ENCODE results near the gene B3GLCT.

The B3GLCT gene

DNA sequence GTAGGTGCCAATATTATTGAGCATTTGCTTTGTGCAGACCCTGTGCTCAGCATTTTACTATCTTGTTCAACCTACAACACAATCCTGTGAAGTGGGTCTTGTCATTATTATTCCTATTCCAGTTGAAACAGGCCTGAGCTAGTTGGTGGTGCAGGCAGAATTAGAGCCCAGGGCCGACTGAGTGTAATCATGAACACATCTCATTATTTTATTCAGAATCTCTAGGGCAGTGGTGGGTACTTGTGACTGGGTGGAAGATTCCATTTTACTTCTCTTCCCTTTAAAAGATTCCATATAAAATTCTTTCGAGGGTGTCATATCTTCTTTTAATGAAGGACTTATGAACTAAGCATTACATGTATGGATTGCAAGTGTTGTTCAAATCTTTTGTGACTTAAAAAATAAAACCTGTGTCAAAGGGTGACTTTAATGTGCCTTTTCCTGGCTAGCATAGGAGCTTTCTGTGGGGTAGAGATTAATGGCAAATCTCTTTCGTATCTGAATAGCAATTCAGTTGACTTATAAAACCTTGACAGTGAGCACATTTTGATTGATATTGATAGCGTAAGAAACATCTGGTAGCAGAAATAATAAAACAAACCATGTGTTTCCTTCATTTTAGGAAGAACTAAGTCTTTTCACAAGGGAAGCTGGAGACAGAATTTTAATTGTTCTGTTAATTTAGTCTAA lies 20.3 kb downstream of the B3GLCT start:
- H3K9ac ChIP-seq (ENCODE audit: low read length in 5 of 5) = no peak overlapping the region
- H3K4me3 ChIP-seq (ENCODE audit: low read depth in 1 of 5, low read length in 5 of 5) = no peak overlapping the region
- H3K27ac ChIP-seq (ENCODE audit: low read depth, low read length) = no peak overlapping the region
- no peaks in the 10 kb centered on the region for H3K36me3 ChIP-seq (ENCODE audit: control insufficient read depth in 5 of 5, insufficient read depth in 5 of 5, low read length in 5 of 5)
- H3K27me3 ChIP-seq (ENCODE audit: control insufficient read depth in 5 of 5, insufficient read depth in 4 of 5, low read length in 5 of 5) = no peaks in the 10 kb centered on the region
- H3K9me3 ChIP-seq (ENCODE audit: control insufficient read depth in 5 of 5, low read length in 5 of 5) = no peaks in the 10 kb centered on the region
- H3K4me1 ChIP-seq (ENCODE audit: control insufficient read depth in 5 of 5, insufficient read depth in 5 of 5, low read length in 5 of 5) = no peaks in the 10 kb centered on the region

DNA sequence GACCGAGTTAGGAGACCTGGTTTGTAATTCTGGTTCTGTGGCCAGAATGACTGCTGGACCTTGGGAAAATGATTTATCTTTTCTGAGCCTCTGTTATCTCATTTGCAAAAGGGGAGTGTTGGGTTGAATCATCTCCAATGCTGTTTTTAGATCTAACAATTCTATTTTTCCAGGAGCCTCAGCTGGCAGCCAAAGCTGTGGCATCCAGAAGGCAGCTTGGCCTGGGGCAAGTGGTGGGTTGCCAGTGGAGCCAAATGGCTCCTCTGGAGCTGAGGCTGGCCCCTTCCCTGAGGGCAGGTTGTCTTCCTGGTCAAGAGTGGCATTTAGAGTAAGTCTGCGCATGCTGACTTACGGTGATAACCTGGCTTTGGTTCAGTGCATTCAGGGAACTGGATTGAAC lies 21.3 kb downstream of the B3GLCT start:
- no peaks in the 10 kb centered on the region for H3K9me3 ChIP-seq (ENCODE audit: control insufficient read depth in 5 of 5, low read length in 5 of 5)
- no peaks in the 10 kb centered on the region for H3K4me1 ChIP-seq (ENCODE audit: control insufficient read depth in 5 of 5, insufficient read depth in 5 of 5, low read length in 5 of 5)
- no peaks in the 10 kb centered on the region for H3K36me3 ChIP-seq (ENCODE audit: control insufficient read depth in 5 of 5, insufficient read depth in 5 of 5, low read length in 5 of 5)
- H3K27me3 ChIP-seq (ENCODE audit: control insufficient read depth in 5 of 5, insufficient read depth in 4 of 5, low read length in 5 of 5) = no peaks in the 10 kb centered on the region
- no peak overlapping the region for H3K9ac ChIP-seq (ENCODE audit: low read length in 5 of 5)
- H3K27ac ChIP-seq (ENCODE audit: low read depth, low read length) = no peak overlapping the region
- H3K4me3 ChIP-seq (ENCODE audit: low read depth in 1 of 5, low read length in 5 of 5) = no peak overlapping the region

DNA sequence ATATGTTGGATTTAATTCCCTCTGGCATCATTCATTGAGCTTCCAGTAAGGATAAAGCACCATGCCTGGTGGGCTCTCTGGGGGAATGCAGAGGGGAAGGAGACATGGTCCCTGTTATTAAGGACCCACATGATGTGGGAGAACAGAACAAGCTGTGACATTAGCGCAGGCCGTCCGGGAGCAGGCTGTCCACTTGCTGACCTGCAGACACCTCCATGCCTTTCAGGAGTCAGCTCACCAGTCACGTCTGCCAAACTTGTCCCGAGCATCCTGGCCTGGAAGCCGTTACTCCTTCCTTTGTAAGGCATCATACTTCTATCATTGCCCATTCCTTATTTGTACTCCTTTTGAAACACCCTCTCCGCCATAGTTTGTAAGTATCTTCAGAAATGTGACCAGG lies 23.4 kb downstream of the B3GLCT start:
- no peak overlapping the region for H3K27ac ChIP-seq (ENCODE audit: low read depth, low read length)
- no peaks in the 10 kb centered on the region for H3K4me1 ChIP-seq (ENCODE audit: control insufficient read depth in 5 of 5, insufficient read depth in 5 of 5, low read length in 5 of 5)
- H3K9ac ChIP-seq (ENCODE audit: low read length in 5 of 5) = no peak overlapping the region
- H3K4me3 ChIP-seq (ENCODE audit: low read depth in 1 of 5, low read length in 5 of 5) = no peak overlapping the region
- H3K27me3 ChIP-seq (ENCODE audit: control insufficient read depth in 5 of 5, insufficient read depth in 4 of 5, low read length in 5 of 5) = no peaks in the 10 kb centered on the region
- H3K36me3 ChIP-seq (ENCODE audit: control insufficient read depth in 5 of 5, insufficient read depth in 5 of 5, low read length in 5 of 5) = no peaks in the 10 kb centered on the region
- no peaks in the 10 kb centered on the region for H3K9me3 ChIP-seq (ENCODE audit: control insufficient read depth in 5 of 5, low read length in 5 of 5)

- no peaks in the 10 kb centered on the region for H3K4me1 ChIP-seq (ENCODE audit: control insufficient read depth in 5 of 5, insufficient read depth in 5 of 5, low read length in 5 of 5)
- H3K27ac ChIP-seq (ENCODE audit: low read depth, low read length) = no peak overlapping the region
- H3K4me3 ChIP-seq (ENCODE audit: low read depth in 1 of 5, low read length in 5 of 5) = no peak overlapping the region
- H3K36me3 ChIP-seq (ENCODE audit: control insufficient read depth in 5 of 5, insufficient read depth in 5 of 5, low read length in 5 of 5) = no peaks in the 10 kb centered on the region
- no peak overlapping the region for H3K9ac ChIP-seq (ENCODE audit: low read length in 5 of 5)
- H3K27me3 ChIP-seq (ENCODE audit: control insufficient read depth in 5 of 5, insufficient read depth in 4 of 5, low read length in 5 of 5) = no peaks in the 10 kb centered on the region
- no peaks in the 10 kb centered on the region for H3K9me3 ChIP-seq (ENCODE audit: control insufficient read depth in 5 of 5, low read length in 5 of 5)
These were observed 23.9 kb downstream of the B3GLCT start for GRCh38 chr13:31223640-31224039.

DNA sequence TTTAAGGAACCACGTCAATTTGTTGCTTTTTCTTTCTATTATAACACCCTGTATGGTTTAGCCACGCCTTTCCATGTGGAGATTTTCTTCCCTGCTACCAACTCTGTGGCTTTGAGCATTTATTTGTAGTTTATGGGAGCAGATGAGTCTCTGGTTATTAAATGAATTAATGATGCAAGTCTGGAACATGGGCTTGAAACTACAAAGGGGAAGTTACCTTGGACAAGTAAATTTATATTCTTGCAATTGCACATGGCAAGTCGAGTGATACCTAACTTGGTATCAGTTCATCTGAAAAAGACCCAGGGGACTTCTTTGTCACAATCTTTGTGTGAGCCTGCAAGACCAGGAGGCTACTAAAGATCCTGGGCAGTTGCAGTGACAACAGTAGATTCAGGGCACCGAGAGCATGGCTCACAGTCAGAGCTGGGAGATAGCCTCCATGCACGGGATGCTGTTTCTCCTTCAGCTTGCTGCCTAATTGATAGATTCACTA lies 24.4 kb downstream of the B3GLCT start:
- no peak overlapping the region for H3K4me3 ChIP-seq (ENCODE audit: low read depth in 1 of 5, low read length in 5 of 5)
- no peaks in the 10 kb centered on the region for H3K4me1 ChIP-seq (ENCODE audit: control insufficient read depth in 5 of 5, insufficient read depth in 5 of 5, low read length in 5 of 5)
- H3K27ac ChIP-seq (ENCODE audit: low read depth, low read length) = no peak overlapping the region
- no peaks in the 10 kb centered on the region for H3K36me3 ChIP-seq (ENCODE audit: control insufficient read depth in 5 of 5, insufficient read depth in 5 of 5, low read length in 5 of 5)
- H3K9me3 ChIP-seq (ENCODE audit: control insufficient read depth in 5 of 5, low read length in 5 of 5) = no peaks in the 10 kb centered on the region
- no peak overlapping the region for H3K9ac ChIP-seq (ENCODE audit: low read length in 5 of 5)
- H3K27me3 ChIP-seq (ENCODE audit: control insufficient read depth in 5 of 5, insufficient read depth in 4 of 5, low read length in 5 of 5) = no peaks in the 10 kb centered on the region

- Histone ChIP-seq H3K36me3 (ENCODE audit: control insufficient read depth in 5 of 5, insufficient read depth in 5 of 5, low read length in 5 of 5) (no peaks in the 10 kb centered on the region), H3K27me3 (ENCODE audit: control insufficient read depth in 5 of 5, insufficient read depth in 4 of 5, low read length in 5 of 5) (no peaks in the 10 kb centered on the region), H3K4me3 (ENCODE audit: low read depth in 1 of 5, low read length in 5 of 5) (no peak overlapping the region), H3K9ac (ENCODE audit: low read length in 5 of 5) (no peak overlapping the region), H3K4me1 (ENCODE audit: control insufficient read depth in 5 of 5, insufficient read depth in 5 of 5, low read length in 5 of 5) (no peaks in the 10 kb centered on the region), H3K27ac (ENCODE audit: low read depth, low read length) (no peak overlapping the region), H3K9me3 (ENCODE audit: control insufficient read depth in 5 of 5, low read length in 5 of 5) (no peaks in the 10 kb centered on the region)
These were observed 25.3 kb downstream of the B3GLCT start for GRCh38 chr13:31224963-31225559.

DNA sequence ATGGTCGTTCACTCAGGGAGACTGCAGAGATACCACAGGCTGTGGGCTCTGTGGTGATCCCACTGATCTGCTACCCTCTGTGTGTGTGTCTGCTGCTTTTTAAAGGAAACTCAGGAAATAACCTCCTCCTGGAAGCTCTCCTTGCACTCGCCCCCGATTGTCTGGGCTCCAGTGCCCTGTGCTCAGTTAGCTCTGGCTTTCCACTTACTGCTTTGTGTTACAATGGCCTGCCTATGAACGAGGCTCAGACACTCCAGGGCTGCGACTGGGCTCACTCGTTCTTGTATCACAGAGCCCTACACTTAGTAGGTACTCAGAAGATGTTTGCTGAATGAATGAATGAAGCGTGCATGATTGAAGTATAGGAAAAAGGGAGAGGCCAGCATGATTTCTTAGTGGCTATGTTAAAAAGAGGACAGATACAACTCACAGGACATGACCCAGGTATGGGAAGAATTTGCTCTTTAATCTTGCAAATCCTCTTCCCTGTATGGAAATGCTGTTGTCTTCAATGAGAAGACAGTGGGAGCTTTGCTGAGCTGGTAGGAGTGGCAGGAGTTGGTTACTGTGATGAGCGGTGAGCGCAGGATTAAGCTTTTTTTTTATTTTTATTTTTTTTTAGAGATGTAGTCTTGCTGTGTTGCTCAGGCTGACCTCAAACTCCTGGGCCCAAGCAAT lies 26.4 kb downstream of the B3GLCT start:
- Histone ChIP-seq H3K27me3 (ENCODE audit: control insufficient read depth in 5 of 5, insufficient read depth in 4 of 5, low read length in 5 of 5) (no peaks in the 10 kb centered on the region), H3K36me3 (ENCODE audit: control insufficient read depth in 5 of 5, insufficient read depth in 5 of 5, low read length in 5 of 5) (no peaks in the 10 kb centered on the region), H3K4me1 (ENCODE audit: control insufficient read depth in 5 of 5, insufficient read depth in 5 of 5, low read length in 5 of 5) (no peaks in the 10 kb centered on the region), H3K9me3 (ENCODE audit: control insufficient read depth in 5 of 5, low read length in 5 of 5) (no peaks in the 10 kb centered on the region), H3K27ac (ENCODE audit: low read depth, low read length) (no peak overlapping the region), H3K4me3 (ENCODE audit: low read depth in 1 of 5, low read length in 5 of 5) (no peak overlapping the region), H3K9ac (ENCODE audit: low read length in 5 of 5) (no peak overlapping the region)

GRCh38 chr13:31227063-31227462 lies 27.3 kb downstream of the B3GLCT start:
- Histone ChIP-seq H3K4me3 (ENCODE audit: low read depth in 1 of 5, low read length in 5 of 5) (no peak overlapping the region), H3K9ac (ENCODE audit: low read length in 5 of 5) (no peak overlapping the region), H3K27ac (ENCODE audit: low read depth, low read length) (no peak overlapping the region), H3K27me3 (ENCODE audit: control insufficient read depth in 5 of 5, insufficient read depth in 4 of 5, low read length in 5 of 5) (no peaks in the 10 kb centered on the region), H3K9me3 (ENCODE audit: control insufficient read depth in 5 of 5, low read length in 5 of 5) (no peaks in the 10 kb centered on the region), H3K4me1 (ENCODE audit: control insufficient read depth in 5 of 5, insufficient read depth in 5 of 5, low read length in 5 of 5) (no peaks in the 10 kb centered on the region), H3K36me3 (ENCODE audit: control insufficient read depth in 5 of 5, insufficient read depth in 5 of 5, low read length in 5 of 5) (peaks cover 0 to 2% (median 0%) of the 10 kb centered on the region in 5 donors)

DNA sequence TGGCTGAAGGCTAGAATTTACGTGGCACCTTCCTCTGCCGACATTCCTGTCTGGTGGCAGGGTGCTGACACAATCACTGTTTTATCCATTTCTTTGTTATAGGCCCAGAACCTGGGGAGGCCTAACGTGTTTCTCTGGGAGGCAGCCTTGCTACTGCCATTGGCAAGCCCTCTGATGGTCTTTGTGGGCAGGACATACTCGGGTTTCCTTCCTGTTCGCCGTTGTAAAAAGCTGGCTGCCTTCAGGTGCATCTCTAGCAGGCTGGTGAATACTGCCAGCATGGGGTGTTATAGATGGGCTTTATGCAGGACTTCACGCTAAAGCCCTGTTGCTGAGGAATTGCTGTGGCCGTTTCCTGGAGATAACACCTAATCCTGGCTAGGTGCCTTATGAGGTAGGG lies 28.1 kb downstream of the B3GLCT start:
- no peaks in the 10 kb centered on the region for H3K4me1 ChIP-seq (ENCODE audit: control insufficient read depth in 5 of 5, insufficient read depth in 5 of 5, low read length in 5 of 5)
- no peaks in the 10 kb centered on the region for H3K27me3 ChIP-seq (ENCODE audit: control insufficient read depth in 5 of 5, insufficient read depth in 4 of 5, low read length in 5 of 5)
- H3K9ac ChIP-seq (ENCODE audit: low read length in 5 of 5) = no peak overlapping the region
- peaks cover 0 to 4% (median 0%) of the 10 kb centered on the region in 5 donors for H3K36me3 ChIP-seq (ENCODE audit: control insufficient read depth in 5 of 5, insufficient read depth in 5 of 5, low read length in 5 of 5)
- no peak overlapping the region for H3K27ac ChIP-seq (ENCODE audit: low read depth, low read length)
- no peak overlapping the region for H3K4me3 ChIP-seq (ENCODE audit: low read depth in 1 of 5, low read length in 5 of 5)
- H3K9me3 ChIP-seq (ENCODE audit: control insufficient read depth in 5 of 5, low read length in 5 of 5) = no peaks in the 10 kb centered on the region

- Histone ChIP-seq H3K9ac (ENCODE audit: low read length in 5 of 5) (no peak overlapping the region), H3K4me1 (ENCODE audit: control insufficient read depth in 5 of 5, insufficient read depth in 5 of 5, low read length in 5 of 5) (no peaks in the 10 kb centered on the region)
These were observed 35.0 kb downstream of the B3GLCT start for GRCh38 chr13:31234729-31235128.

More at GRCh38 chr13:31234729-31235128, 35.0 kb downstream of the B3GLCT start:
- Histone ChIP-seq H3K9me3 (ENCODE audit: control insufficient read depth in 5 of 5, low read length in 5 of 5) (no peaks in the 10 kb centered on the region), H3K27me3 (ENCODE audit: control insufficient read depth in 5 of 5, insufficient read depth in 4 of 5, low read length in 5 of 5) (no peaks in the 10 kb centered on the region), H3K27ac (ENCODE audit: low read depth, low read length) (no peak overlapping the region), H3K4me3 (ENCODE audit: low read depth in 1 of 5, low read length in 5 of 5) (no peak overlapping the region), H3K36me3 (ENCODE audit: control insufficient read depth in 5 of 5, insufficient read depth in 5 of 5, low read length in 5 of 5) (peaks cover 0 to 4% (median 0%) of the 10 kb centered on the region in 5 donors)

All from subcutaneous abdominal adipose tissue (tissue), 5 donors.